GM19395 (cell line): ENCODE measurements around the gene HDDC2.

Experiments
- ATAC-seq: cut with Tn5 transposase; IDR thresholded peaks from one replicate; pipeline ENCODE4 v1.9.1; 2021; ENCODE audit warnings: mild to moderate bottlenecking, moderate library complexity; ENCODE audit not compliant: unreplicated experiment

The HDDC2 gene

DNA sequence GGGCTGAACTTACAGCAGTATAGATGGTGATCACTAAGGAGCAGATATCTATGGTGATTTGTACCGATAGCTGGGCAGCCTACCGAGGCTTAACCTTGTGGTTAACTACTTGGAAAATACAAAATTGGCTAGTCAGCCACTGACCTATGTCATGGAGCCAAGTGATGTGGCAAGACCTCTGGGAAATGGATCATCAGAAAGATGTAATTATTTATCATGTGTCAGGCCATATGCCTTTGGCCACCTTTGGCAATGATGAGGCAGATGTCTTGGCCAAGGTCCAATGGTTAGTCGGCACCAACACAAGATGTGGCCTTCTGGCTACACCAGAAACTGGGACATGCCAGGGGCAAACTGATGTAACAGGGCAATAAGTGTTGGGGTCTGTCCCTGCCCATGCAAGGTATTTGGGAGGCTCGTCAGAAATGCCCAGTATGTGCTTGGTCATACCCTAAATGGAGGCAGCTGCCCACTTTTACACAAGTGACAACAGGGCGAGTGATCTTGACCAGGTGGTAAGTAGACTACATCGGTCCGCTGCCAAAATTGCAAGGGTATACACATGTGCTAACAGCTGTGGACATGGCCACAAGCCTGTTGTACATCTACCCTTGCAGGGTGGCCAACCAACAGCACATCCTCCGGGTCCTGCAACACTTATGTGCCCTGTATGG, 30.1 kb downstream of the HDDC2 start:
- ATAC-seq: no peak

DNA sequence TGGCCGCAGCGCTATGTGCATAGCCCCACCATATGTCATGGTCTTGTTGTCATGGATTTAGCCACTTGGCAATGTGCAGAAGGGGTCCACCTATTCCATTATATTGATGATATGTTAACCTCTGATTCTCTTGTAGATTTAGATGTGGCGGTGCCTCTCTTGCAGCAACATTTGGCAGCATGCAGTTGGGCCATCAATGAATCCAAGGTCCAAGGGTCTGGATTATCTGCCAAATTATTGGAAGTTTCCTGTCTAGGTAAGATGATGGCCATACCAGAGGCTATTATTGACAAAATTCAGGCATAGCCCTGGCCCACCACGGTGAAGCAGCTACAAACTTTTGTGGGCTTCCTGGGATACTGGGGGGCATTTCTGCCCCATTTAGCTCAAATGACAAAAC, 31.4 kb downstream of the HDDC2 start:
- no peak for ATAC-seq

DNA sequence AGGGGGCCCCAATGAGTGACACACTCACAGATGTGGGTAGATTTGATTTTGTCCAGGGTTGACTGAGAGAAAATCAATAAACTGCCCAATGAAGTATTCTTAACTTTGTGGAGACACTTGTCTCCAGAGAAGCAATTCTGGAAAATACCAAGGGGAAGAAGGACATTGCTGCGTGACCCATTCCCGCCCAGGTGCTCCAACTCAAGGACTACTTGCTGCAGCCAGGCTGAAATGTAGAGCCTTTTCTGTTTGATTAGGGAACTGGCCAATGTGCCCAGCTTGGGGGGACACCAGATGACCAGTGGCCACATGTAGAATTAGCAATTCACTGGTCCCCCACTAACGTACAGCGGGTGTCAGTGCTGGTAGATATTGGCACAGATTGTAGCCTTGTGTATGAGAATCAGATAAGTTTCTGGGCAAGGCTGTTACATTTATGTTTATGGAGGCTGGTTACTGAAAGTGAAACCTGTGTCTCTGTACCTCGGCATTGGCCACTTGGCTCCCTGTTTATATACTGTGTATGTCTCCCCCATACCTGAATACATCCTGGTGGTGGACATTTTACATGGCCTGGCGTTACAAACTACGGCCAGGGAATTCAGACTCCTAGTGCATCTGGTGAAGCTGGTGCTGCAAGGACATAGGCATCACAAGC, 32.3 kb downstream of the HDDC2 start:
- ATAC-seq: no peak

DNA sequence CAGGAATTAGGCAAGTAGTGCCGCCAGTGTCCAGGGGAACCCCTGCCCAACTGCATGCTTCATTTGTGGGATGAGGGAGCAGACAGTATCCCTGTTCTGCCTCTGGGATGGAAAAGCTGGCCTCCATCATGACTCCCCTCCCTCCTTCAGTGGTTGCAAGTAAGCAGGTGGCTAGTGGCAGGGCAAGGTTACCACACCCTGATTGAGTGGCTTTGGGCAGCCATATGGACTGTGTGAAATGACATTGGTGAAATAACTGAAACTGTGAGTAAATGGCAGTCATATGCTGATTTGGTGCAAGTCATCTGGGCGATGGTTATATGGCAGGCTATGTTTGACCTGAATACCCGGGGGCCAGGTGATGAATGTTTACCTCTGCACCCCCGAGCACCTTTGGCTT, 33.0 kb downstream of the HDDC2 start:
- ATAC-seq: no peak

DNA sequence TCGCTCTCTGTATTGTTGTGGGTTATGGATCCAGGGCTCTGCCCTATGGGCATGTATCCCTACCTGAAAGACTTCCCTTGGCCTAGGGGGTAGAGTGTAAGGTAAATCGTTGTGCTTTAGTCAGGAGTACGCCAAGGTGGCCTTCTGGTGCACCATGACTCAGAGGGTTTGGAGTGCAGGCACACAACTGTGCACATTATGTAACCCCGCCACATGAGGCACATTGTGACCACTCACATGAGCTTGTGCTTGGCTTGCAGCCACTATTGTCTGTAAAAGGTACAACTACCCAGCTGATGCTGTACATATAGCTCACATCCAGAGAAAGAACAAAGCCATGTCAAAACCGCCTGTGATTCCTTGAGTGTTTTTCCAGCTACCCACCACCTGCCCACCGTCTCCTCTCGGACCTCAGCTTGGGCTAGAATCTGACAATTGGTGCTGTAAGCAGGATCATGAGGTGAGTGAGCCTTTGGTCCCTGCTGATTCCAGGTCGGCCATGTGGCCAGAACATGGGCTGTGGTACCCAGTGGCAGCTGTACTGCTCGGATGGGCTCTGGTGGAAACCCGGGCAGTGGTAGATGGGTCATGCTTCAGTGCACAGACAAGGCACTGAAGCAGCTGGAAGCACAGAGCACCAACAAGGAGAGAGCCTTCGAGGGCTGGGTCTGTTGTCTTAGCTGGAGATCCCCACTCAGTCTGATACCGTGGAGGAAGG, 33.8 kb downstream of the HDDC2 start:
- no peak for ATAC-seq

DNA sequence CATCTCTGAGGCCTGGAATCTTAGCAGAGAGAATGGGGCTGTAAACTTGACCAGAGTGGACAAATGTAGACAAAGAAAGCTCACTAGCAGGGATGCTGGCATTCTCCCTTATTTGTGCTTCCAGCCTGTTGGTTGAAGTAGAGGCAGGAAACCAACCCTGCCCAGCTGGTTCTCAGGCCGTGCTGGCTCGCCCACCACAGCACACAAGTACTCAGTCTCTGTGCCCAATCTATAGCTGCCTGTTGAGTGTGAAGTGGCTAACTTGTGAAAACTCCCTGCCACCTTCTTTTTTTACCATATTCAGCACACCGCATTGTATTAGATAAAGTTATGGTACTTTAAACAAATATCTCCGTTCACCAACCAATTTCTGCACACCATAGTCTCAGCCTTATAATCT, 37.3 kb downstream of the HDDC2 start:
- no peak for ATAC-seq

DNA sequence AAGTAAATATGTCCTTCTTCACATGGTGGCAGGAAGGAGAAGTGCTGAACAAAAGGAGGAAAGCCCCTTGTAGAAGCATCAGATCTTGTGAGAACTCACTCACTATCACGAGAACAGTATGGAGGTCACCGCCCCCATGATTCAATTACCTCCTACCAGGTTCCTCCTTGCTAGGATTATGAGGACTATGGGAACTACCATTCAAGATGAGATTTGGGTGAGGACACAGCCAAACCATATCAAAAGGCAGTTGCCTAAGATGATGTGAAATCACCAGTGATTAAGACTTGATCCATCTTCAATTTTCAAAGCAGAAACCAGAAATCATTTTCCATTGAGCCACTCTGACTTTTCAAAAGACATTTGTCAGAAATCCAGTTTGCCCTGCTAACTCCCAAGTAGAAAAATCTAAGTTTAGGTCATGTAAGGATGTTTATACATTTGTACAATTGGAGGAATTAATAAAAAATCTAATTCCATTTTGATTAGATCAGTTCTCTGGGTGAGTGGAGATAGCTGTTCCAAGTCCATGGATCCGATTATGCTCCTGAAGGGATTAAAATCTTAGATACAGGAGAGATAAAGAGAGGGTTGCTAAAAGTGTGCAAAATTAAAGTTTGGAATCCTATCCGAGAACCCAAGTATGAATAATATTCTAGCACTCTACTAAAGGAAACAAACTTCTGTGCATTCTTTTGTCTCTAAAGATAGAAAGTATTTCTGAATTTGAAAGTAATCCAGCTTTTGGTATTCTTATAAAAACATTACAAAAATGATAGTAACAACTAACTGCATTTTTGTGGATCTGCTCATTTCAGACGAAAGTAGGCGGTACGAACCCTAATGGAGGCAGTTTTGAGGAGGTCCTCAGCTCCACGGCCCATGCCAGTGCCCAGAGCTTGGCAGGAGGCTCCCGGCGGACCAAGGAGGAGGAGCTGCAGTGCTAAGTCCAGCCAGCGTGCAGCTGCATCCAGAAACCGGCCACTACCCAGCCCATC, 39.5 kb downstream of the HDDC2 start:
- ATAC-seq: no peak

DNA sequence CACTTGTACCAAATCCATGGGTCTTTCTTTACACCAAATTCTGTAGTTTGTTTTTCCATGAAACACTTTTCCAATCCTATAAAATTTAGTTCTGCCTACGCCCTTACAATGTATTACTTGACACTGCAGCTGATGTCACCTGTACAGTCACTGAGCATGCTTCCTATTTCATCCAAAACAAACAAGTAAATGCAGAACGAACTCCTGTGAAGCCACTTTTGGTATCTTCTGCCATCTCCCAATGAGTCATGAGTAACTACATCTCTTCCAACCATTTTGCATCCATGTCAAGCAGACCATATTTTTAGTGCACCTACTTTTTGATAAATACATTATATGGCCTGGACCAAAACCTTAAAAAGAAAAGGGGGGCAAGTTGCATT, 42.4 kb downstream of the HDDC2 start:
- ATAC-seq: no peak

DNA sequence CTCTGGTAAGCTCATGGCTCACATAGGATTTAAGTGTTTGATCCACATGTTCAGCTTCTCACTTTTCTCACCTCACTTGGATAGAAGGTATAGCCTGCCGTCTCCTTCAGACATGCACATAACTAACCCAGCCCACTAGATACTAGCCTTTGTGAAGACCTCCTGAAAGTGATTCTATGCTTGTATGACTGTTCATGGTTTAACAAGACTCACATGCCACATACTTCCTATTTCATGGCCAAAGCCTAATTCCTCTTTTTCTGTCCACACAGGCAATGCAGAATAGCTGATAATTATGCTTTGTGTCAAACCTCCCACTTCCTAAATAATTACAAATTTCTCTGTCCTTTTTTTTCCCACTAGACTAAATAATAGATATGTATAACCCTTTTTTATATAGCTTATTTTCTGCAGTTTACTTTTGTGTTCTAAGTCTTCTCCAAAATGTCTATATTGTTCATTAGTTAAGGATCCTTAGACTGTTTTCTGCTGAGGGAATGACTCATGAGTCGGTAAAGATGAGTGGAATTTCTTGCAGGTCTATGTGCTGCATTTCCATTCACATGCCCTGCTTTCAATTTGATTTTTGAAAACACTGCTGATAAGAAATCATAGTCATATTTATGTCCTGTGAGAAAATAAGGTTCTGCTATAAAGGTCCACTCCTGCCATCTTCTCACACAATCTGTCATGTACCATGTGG, 43.0 kb downstream of the HDDC2 start:
- peak; percentile 75 for ATAC-seq

DNA sequence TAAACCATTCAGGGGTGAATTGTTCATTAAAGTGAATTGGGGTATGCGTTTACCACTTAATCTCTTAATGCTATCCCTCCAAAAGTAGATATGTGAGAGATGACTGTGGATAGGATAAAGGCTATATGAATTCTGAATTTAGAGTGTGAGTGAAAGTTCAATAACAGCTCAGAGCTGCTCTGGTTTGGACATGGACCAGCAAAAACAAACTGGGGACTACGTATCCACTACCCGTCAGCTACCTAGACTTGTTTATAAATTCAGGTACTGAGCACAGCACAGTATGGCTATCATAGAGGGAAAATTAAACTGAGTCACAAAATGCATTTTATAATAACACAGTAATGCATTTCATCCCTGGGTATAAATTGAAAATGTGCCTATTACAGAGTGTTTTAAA, 44.4 kb downstream of the HDDC2 start:
- ATAC-seq: no peak

DNA sequence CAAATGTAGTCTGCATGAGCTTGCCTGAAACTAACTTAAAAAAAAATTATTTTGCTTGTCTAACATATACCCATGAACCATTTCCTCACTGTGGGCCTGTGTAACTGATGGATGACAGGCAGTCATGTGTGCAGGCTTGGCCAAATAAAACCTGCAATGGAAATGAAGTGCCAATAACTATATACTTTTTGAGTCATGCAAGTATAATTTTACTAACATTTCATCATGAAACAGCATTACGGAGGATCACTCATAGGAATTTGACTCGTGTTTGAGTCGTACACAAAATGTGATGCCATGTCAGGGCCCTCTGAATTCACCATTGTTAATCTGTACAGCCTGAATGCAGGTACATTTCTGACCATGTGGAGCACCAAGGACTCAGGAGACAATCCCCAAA, 46.6 kb downstream of the HDDC2 start:
- ATAC-seq: no peak

DNA sequence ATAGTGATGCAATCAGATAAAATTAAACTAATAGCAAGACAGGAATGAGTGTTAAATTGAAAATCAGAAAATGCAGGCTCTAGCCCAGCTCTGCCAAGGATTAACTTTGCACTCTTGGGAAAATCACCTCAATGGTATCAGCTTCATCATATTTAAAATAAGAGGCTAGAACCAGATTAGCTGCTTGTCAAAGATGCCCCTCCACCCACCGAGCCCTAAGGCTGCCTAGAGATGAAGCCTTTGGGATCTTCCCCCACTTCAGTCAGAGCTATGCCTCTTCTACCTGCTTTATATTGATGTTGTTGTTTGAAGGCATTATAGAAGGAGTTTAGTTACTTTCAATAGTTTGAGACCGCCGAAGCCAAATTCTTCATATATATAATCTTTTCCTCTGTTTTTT, 47.4 kb downstream of the HDDC2 start:
- ATAC-seq: no peak

DNA sequence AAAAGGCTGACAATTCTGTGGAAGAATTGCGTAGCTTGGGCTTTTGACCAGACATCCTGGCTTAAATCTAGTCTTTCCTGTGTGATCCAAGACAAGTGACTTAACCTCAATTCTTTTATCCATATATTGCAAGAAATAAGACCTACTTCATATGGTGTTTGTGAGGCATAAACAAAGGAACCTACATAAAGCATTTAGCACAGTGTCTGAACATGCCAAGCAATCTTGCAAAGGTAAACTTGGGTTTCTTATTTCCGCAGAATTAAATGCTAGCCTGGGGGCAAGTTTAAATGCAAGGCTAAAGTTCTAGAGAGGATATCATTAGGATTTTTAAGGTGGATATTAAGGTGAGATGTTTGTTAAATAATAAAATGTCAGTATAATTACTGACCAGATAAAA, 47.9 kb downstream of the HDDC2 start:
- no peak for ATAC-seq

DNA sequence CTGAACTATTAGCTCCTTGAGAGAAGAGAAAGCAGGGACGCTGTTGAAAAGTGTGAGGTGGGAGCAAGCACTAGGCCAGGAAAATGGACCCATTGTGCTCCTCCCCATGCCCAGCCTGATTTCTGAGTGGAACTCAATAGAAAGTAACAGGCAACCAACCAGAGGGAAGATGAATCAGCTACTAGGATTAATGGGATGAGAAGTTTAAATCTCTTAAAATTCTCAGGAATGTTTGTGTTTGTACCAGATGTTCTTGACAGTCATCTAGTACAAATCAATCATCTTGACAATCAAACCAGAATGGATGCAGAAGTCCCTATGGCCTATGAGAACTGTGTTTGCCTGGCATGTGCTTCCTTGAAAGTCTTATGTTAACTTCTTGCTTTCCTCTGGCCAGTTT, 48.9 kb downstream of the HDDC2 start:
- no peak for ATAC-seq

DNA sequence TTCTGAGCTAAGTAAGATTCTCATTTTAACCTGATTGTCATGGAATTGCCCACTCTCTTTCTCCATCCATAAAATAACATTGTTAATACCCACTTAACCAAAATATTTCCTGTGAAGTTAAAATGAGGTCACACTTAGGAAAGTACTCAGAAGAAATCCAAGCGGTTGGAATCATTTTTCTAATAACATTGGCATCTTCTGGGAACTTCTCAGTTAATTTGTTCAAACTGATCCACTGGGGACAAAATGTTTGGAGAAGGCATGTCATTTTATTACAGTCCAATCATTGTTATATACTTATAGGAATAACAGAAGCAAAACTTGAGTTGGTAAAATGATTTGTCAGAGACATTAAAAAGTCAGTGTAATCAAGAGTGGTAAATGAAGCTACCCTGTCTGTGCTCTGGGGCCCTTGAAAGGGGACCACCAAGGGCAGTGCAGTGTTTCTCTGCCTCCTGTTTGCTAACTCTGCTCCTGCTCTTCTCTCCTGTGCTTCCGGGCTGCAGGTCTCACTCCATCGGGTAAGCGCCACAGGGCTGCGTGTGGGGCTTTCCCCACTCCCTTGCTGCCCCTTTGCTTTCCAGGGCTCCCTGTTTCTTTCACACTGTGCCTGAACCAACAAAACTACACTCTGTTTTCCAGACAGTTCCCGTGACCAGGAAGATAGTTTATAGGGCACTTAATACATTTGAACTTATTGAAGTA, 50.1 kb downstream of the HDDC2 start:
- ATAC-seq: no peak

DNA sequence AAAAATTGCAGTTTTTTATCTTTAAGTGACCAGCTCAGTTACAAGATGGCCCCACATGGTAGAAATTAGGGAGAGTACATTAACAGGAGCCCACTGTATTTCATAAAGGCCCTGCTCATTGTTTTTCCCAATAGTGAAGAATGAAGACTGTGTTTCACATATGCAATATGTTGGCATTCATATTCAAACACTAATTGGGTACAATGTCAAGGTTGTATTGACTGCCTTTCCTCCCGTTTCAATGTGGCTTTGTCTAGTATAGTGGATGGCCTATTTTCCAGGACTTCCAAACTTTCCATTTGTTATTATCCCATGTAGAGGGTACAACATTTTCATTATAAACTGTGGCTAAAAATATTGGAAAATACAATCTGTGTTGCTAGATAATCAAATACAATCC, 51.3 kb downstream of the HDDC2 start:
- ATAC-seq: no peak

DNA sequence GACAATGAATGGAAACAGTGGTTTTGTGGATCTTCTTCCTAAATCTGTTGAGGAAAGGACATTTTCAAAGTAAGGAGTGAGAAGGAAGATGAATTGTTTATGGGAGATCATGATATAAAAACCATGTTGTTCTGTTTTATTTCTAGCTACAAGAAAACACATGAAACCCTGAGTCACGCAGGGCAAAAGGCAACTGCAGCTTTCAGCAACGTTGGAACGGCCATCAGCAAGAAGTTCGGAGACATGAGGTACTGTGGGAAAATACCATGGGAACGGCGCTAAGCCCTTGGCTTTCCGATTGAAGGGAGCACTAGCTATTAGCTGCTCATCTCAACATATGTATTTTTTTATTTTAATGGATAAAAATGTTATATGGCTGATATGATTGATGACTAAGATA, 53.6 kb downstream of the HDDC2 start:
- no peak for ATAC-seq

DNA sequence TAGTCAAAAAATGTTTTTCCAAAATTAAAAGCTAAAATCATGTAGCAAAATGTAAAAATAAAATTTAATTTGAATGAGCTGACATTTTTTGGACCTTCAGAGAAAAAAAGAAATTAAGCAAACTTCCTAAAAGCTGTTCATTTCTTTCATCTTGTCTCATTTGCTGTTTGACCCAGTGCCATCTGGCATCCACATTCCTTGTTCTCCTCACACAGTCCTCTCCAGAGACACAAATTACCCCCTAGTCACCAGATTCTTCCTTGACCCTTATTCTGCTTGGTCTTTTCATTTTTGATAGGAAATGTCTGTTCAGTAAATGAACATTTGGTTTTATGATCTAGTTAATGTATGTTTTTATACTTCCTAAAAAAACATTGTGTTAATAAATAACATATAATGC, 55.2 kb downstream of the HDDC2 start:
- no peak for ATAC-seq

DNA sequence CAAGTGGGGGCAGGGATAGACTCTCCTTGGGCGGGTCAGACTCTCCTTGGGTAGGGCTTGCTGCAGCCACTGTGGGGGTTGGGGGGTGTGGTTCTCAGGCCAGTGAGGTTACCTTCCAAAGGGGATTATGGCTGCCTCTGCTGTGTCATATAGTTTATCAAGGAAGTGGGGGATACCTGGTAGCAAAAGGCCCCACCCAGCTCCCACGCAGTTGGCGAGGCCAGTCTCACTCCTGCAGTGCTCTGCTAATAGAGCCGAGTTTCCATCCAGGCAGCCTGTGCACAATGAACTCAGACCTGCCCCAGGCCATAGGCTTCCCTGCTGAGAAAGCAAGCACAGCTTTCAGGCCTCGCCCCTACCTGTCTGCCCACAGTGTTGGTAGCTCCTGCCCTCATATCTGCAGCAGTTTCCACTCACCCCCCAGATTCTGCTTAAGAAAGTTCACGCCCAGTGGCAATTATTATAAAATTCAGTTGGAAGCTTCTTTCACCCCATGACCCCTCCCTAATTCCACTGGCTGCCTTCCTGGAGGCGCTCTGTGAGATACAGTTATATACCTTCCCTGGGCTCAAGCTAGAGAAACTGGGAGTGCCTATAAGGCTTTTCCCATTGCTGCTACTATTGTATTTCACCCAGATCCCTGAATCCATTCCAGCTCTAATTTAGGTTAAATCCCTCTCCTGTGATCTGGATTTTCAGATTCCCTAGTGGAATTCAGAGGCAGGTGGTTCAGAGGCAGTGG, 56.1 kb downstream of the HDDC2 start:
- no peak for ATAC-seq
